Kidney capillary endothelial cell (primary cell): ENCODE measurements around the gene KCTD1.
A peak's percentile ranks its signal among the peaks of the same experiment; 100 is the strongest.

ENCODE experiments used
- DNase-seq: peaks from one replicate; pipeline ENCODE4 v3.0.0-alpha.2; 2018; ENCODE audit warnings: low spot score

Gene KCTD1

GRCh38 chr18:26521617-26522016, 26.7 kb downstream of the KCTD1 start:
- no peak for DNase-seq

- DNase-seq, result no peak
Measured at GRCh38 chr18:26520974-26521373, 27.4 kb downstream of the KCTD1 start.

GRCh38 chr18:26519114-26519513, 29.2 kb downstream of the KCTD1 start:
- DNase-seq, result no peak

GRCh38 chr18:26516964-26517363, 31.4 kb downstream of the KCTD1 start:
- DNase-seq, result no peak

GRCh38 chr18:26515643-26516487, 32.5 kb downstream of the KCTD1 start:
- no peak for DNase-seq

GRCh38 chr18:26511339-26512071, 36.8 kb downstream of the KCTD1 start:
- DNase-seq, result peak; percentile 6

GRCh38 chr18:26510337-26510736, 38.0 kb downstream of the KCTD1 start:
- DNase-seq, result no peak

GRCh38 chr18:26506012-26506411, 42.3 kb downstream of the KCTD1 start:
- DNase-seq, result no peak

- DNase-seq, result no peak
Measured at GRCh38 chr18:26504831-26505230, 43.5 kb downstream of the KCTD1 start.

GRCh38 chr18:26503382-26503781, 45.0 kb downstream of the KCTD1 start:
- DNase-seq, result peak; percentile 7

GRCh38 chr18:26502823-26503222, 45.5 kb downstream of the KCTD1 start:
- no peak for DNase-seq

GRCh38 chr18:26497866-26498265, 50.5 kb downstream of the KCTD1 start:
- no peak for DNase-seq

- DNase-seq, result no peak
Measured at GRCh38 chr18:26496528-26496927, 51.8 kb downstream of the KCTD1 start.

GRCh38 chr18:26495287-26495686, 53.1 kb downstream of the KCTD1 start:
- DNase-seq, result no peak

GRCh38 chr18:26493021-26493420, 55.3 kb downstream of the KCTD1 start:
- no peak for DNase-seq

- DNase-seq, result no peak
Measured at GRCh38 chr18:26491194-26491816, 57.0 kb downstream of the KCTD1 start.

GRCh38 chr18:26489881-26490280, 58.5 kb downstream of the KCTD1 start:
- no peak for DNase-seq

GRCh38 chr18:26489191-26489590, 59.2 kb downstream of the KCTD1 start:
- DNase-seq, result no peak

GRCh38 chr18:26488417-26489009, 59.8 kb downstream of the KCTD1 start:
- DNase-seq, result no peak

GRCh38 chr18:26487437-26487836, 60.9 kb downstream of the KCTD1 start:
- DNase-seq, result no peak

GRCh38 chr18:26483633-26484032, 64.7 kb downstream of the KCTD1 start:
- DNase-seq, result no peak

- DNase-seq, result no peak
Measured at GRCh38 chr18:26482569-26482968, 65.8 kb downstream of the KCTD1 start.
